BE2C (cell line): Measurements from ENCODE around the gene TNFRSF21.

Experiments
- DNase-seq: peaks from one replicate; pipeline ENCODE4 v3.0.0-alpha.2; 2020
- H3K27me3 ChIP-seq: fragments of 250-450 bp; sonication (Bioruptor Pico); 2 replicates; pipeline ENCODE4 v1.5.1; 2020; ENCODE audit warnings: mild to moderate bottlenecking
- H3K36me3 ChIP-seq: fragments of 250-450 bp; sonication (Bioruptor Pico); 2 replicates; pipeline ENCODE4 v1.5.1; 2020; ENCODE audit warnings: mild to moderate bottlenecking
- H3K4me1 ChIP-seq: fragments of 250-450 bp; sonication (Bioruptor Pico); 2 replicates; pipeline ENCODE4 v1.5.1; 2020
- H3K4me3 ChIP-seq: 2 replicates; pipeline ENCODE4 v1.5.1; 2011; ENCODE audit warnings: low read depth, low read length
- H3K9me3 ChIP-seq: fragments of 250-450 bp; sonication (Bioruptor Pico); 2 replicates; pipeline ENCODE4 v1.5.1; 2020
- CTCF ChIP-seq: IDR thresholded peaks from 2 replicates; pipeline ENCODE4 v1.5.1; 2012; ENCODE audit warnings: mild to moderate bottlenecking, low read depth, low read length

Gene TNFRSF21

DNA sequence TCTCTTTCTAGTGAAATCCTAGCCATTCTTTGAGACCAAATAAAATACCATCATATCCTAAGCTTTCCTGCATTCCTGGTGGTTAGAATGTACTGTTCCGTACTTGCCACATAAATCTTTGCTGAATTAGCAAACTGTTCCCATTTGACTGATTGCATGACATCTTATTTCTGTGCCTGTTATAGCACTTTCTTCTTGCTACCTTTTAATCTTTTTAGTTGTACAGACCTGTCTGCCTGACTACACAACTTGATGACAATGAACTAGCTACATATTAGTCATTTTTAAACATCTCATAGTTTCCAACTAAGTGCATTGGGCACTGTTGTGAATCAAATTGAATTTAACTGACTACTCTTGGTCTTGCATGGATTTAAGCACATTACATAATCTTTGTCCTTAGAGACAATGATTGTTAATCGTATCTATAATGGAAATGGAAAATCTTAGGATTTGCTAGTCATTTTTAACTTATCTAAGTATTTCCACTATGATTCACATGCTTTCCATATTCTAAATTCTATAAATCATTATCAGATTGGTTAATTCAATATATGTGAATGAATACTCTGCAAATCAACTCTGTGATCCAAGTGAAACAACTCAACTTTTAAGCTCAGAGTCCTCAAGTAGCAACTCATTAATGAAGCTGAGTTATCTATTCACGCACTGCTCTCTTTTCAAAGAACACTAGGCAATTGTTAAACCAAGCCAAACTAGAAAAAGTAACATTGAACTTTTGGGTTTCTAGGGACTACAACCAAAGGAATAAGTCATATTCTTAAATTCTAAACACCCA lies 109.0 kb downstream of the TNFRSF21 start:
- no peak for TF ChIP-seq CTCF
- H3K9me3 ChIP-seq: no peaks in the 10 kb centered on the region
- H3K4me1 ChIP-seq: peaks cover 1% of the 10 kb centered on the region; the same call in 1 of the 2 replicates
- no peak for DNase-seq
- no peak overlapping the region for H3K4me3 ChIP-seq
- no peaks in the 10 kb centered on the region for H3K27me3 ChIP-seq
- H3K36me3 ChIP-seq: no peaks in the 10 kb centered on the region

DNA sequence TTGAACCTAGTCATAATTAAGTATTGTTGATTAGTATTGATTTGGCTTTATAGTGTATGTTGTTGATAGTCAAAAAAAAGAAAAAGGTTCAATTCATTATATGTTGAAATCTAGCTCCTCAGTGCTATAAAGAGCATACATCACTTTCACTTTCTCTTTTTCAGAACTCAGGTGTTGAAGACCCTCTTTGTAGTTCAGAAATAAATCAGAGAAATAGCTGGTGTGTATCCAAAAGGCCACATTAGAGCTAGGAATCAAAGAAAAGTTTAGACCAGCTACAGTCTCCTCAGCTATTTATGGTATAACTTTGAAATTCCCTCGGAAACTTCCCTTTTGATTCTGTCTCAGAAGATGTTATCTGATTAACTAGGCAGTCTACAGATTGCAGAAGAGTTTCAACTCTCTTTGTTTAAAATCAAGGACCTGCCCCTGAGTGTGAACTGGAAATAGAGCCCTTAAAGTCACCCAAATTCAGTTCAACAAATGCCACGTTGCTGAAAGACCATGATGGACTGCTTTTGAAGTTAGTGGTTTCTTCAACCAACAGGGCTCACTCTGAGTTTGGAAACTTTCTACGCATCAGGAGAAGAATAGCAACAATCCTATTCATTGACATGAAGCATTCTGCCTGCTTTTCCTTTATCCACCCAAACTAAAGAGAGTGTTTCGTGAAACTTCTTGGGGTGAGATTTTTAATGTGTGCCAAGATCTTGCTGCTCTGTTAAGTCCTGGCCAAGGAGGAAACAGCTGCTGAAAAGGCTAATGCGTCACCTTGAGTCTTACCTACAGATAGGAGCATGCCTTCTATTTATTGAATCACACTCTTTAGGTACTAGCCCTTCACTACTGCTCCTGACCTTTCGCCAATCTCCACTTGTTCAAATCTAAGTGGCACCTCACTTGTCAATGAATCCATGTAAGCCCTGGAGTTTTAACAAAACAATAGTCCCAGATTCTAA lies 111.7 kb downstream of the TNFRSF21 start:
- Histone ChIP-seq H3K36me3 (no peaks in the 10 kb centered on the region), H3K4me3 (no peak overlapping the region), H3K9me3 (no peaks in the 10 kb centered on the region), H3K4me1 (peaks cover 17% of the 10 kb centered on the region), H3K27me3 (no peaks in the 10 kb centered on the region)
- TF ChIP-seq CTCF: no peak
- no peak for DNase-seq

DNA sequence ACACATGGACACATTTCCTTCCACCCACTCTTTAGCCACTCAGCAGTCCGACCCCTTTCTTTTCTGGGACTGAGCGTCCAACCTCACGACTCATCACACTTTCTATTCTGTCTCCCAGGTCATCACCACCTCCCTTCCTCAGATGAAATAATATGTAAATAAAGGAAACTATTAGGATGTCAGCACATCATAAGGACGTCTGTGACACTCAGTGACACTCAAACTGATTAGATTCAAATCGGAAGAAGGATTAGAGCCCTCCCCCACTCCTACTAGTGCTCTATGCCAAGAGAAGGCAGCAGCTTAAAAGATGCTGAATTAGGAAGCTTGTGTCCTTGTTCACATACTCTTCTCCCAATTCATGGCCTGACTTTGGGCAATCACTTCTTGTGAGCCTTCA lies 113.6 kb downstream of the TNFRSF21 start:
- no peaks in the 10 kb centered on the region for H3K36me3 ChIP-seq
- no peaks in the 10 kb centered on the region for H3K27me3 ChIP-seq
- TF ChIP-seq CTCF: no peak
- DNase-seq: no peak
- H3K4me3 ChIP-seq: no peak overlapping the region
- peaks cover 17% of the 10 kb centered on the region for H3K4me1 ChIP-seq
- no peaks in the 10 kb centered on the region for H3K9me3 ChIP-seq

DNA sequence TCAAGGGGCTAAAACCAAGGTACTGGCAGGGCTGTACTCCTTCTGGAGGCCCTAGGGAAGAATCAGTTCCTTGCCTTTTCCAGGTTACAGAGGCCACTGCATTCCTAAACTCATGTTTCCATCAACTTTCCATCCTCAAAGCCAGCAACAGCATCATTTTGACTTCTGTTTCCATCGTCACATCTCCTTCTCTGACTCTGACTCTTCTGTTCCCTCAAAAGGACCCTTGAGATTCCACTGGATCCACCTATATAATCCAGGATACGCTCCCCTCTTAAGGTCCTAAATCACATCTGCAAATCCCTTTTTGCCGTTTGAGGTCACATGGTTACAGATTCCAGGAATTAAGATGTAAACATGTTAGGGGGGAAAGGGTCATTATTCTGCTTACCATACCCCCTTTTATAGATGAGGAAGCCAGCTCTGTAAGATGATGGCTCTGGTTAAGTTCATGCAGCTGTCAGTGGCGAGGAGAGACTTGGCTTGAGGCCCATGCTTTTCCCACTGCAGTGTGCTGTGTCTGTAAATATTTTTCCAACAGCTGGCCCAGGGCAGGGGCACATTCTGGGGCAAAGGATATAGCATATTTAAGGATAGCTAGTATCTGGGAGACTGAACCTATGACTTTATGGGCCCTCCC lies 114.6 kb downstream of the TNFRSF21 start:
- H3K4me3 ChIP-seq: no peak overlapping the region
- TF ChIP-seq CTCF: no peak
- peaks cover 17% of the 10 kb centered on the region for H3K4me1 ChIP-seq
- peak; percentile 79 for DNase-seq
- no peaks in the 10 kb centered on the region for H3K9me3 ChIP-seq
- no peaks in the 10 kb centered on the region for H3K36me3 ChIP-seq
- H3K27me3 ChIP-seq: no peaks in the 10 kb centered on the region

DNA sequence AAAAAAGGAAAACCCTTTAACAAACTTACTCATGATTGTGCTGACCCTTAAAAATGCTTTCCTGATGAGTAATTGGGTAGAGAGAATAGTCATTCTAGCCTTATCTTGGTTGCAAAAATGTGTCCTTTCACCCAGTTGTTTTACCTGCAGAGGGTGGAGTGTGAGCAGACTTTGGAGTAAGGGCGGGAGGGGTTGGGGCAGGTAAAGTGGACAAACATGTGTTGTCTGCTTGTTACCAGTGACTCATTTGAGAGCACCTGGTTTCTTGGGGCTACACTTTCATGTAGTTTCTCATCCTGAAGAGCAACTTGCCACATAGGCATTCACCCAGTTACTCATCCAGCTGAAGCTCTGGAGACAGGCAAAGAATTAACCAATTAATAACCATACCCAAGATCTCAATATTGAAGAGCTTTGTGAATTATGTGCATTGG lies 121.1 kb downstream of the TNFRSF21 start:
- H3K4me1 ChIP-seq: no peaks in the 10 kb centered on the region
- no peaks in the 10 kb centered on the region for H3K36me3 ChIP-seq
- no peaks in the 10 kb centered on the region for H3K9me3 ChIP-seq
- DNase-seq: no peak
- H3K4me3 ChIP-seq: no peak overlapping the region
- no peaks in the 10 kb centered on the region for H3K27me3 ChIP-seq
- TF ChIP-seq CTCF: no peak
